ENCODE measurements around the gene RETREG2.

Gene RETREG2

GRCh38 chr2:219168526-219168925, 9.5 kb upstream of the RETREG2 start:
- ATAC-seq: no peak
- no peak for TF ChIP-seq CSRNP3 (CRISPR knock-in tag; IDR thresholded peaks at IDR 0.05)
- no peak for TF ChIP-seq TSHZ2 (CRISPR knock-in tag; IDR thresholded peaks at IDR 0.05)
- no peak for TF ChIP-seq CREB5 (CRISPR knock-in tag; IDR thresholded peaks at IDR 0.05; ENCODE audit: low read depth)
- no peak for TF ChIP-seq POU6F1 (CRISPR knock-in tag; IDR thresholded peaks at IDR 0.05; ENCODE audit: borderline replicate concordance, low read depth)
- TF ChIP-seq ZNF565 (CRISPR knock-in tag; conservative IDR thresholded peaks at IDR 0.05; ENCODE audit: low read depth): no peak
- TF ChIP-seq CSDC2 (CRISPR knock-in tag; IDR thresholded peaks at IDR 0.05): no peak
- TF ChIP-seq ZFP30 (CRISPR knock-in tag; IDR thresholded peaks at IDR 0.05): no peak
- no peak for TF ChIP-seq ZFP3 (CRISPR knock-in tag; IDR thresholded peaks at IDR 0.05)
- TF ChIP-seq ARNTL (CRISPR knock-in tag; IDR thresholded peaks at IDR 0.05; ENCODE audit: borderline replicate concordance, low read depth): no peak
- TF ChIP-seq SNAI2 (CRISPR knock-in tag; IDR thresholded peaks at IDR 0.05): no peak
- TF ChIP-seq ZNF8 (CRISPR knock-in tag; IDR thresholded peaks at IDR 0.05): no peak
- TF ChIP-seq ZC3H10 (CRISPR knock-in tag; IDR thresholded peaks at IDR 0.05): no peak
- no peak for TF ChIP-seq ISL1 (CRISPR knock-in tag; IDR thresholded peaks at IDR 0.05)
- no peak for TF ChIP-seq GLIS3 (CRISPR knock-in tag; IDR thresholded peaks at IDR 0.05)
- no peak for TF ChIP-seq TOX (CRISPR knock-in tag; IDR thresholded peaks at IDR 0.05; ENCODE audit: borderline replicate concordance)
- no peak for TF ChIP-seq RARB (CRISPR knock-in tag; IDR thresholded peaks at IDR 0.05)

GRCh38 chr2:219168932-219169331, 9.1 kb upstream of the RETREG2 start:
- no peak for TF ChIP-seq TSHZ2 (CRISPR knock-in tag; IDR thresholded peaks at IDR 0.05)
- TF ChIP-seq CSRNP3 (CRISPR knock-in tag; IDR thresholded peaks at IDR 0.05): no peak
- TF ChIP-seq ESRRG (CRISPR knock-in tag; IDR thresholded peaks at IDR 0.05): no peak
- no peak for TF ChIP-seq BACH2 (CRISPR knock-in tag; IDR thresholded peaks at IDR 0.05; ENCODE audit: borderline replicate concordance)
- TF ChIP-seq RARB (CRISPR knock-in tag; IDR thresholded peaks at IDR 0.05): no peak
- no peak for ATAC-seq

Data from SK-N-SH treated with all-trans-retinoic acid at 6 μM for 48 hours (cell line).